Measurements from ENCODE around the gene KCNT1.

- TF ChIP-seq, protein P1, sequence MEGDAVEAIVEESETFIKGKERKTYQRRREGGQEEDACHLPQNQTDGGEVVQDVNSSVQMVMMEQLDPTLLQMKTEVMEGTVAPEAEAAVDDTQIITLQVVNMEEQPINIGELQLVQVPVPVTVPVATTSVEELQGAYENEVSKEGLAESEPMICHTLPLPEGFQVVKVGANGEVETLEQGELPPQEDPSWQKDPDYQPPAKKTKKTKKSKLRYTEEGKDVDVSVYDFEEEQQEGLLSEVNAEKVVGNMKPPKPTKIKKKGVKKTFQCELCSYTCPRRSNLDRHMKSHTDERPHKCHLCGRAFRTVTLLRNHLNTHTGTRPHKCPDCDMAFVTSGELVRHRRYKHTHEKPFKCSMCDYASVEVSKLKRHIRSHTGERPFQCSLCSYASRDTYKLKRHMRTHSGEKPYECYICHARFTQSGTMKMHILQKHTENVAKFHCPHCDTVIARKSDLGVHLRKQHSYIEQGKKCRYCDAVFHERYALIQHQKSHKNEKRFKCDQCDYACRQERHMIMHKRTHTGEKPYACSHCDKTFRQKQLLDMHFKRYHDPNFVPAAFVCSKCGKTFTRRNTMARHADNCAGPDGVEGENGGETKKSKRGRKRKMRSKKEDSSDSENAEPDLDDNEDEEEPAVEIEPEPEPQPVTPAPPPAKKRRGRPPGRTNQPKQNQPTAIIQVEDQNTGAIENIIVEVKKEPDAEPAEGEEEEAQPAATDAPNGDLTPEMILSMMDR (IDR thresholded peaks at IDR 0.05) = no peak
- no peak for TF ChIP-seq POLR2A (IDR thresholded peaks at IDR 0.05)
These were observed 9.9 kb downstream of the KCNT1 start for GRCh38 chr9:135711881-135712280.

All from breast epithelium (tissue), 3 donors.